A549 (cell line): ENCODE results near the gene SURF1.

Experiments
- CTCF ChIP-seq: fragments of >200 bp; sonication (Bioruptor Twin); formaldehyde crosslinking; IDR thresholded peaks from 3 replicates; pipeline ENCODE4 v1.5.1; 2016
- EP300 ChIP-seq, 2 experiments: fragments of >200 bp; sonication (Bioruptor Twin); formaldehyde crosslinking; IDR thresholded peaks; 2 replicates in 1 of 2; 3 replicates in 1 of 2; pipeline ENCODE4 v1.6.1; 2016 to 2017
- PBX3 ChIP-seq: IDR thresholded peaks from 2 replicates; pipeline ENCODE4 v1.6.1; 2012
- ZFP36 ChIP-seq: fragments of 450-650 bp; IDR thresholded peaks from 2 replicates; pipeline ENCODE4 v1.6.1; 2014; ENCODE audit warnings: borderline replicate concordance; ENCODE audit not compliant: partially characterized antibody
- TF ChIP-seq, protein P1 (sequence below): fragments of 200-600 bp; sonication (generic); IDR thresholded peaks from 2 replicates; pipeline ENCODE4 v1.6.1; 2016; ENCODE audit warnings: antibody characterized with exemption, mild to moderate bottlenecking, moderate library complexity
- TF ChIP-seq, protein P2 (sequence below): fragments of 450-650 bp; IDR thresholded peaks from 2 replicates; pipeline ENCODE4 v1.6.1; 2014; ENCODE audit warnings: antibody characterized with exemption
- TF ChIP-seq, protein P3 (sequence below): fragments of 250-450 bp; sonication (Bioruptor Pico); IDR thresholded peaks from 2 replicates; pipeline ENCODE4 v1.5.0; 2021; ENCODE audit warnings: mild to moderate bottlenecking, moderate library complexity, borderline replicate concordance

DNA sequence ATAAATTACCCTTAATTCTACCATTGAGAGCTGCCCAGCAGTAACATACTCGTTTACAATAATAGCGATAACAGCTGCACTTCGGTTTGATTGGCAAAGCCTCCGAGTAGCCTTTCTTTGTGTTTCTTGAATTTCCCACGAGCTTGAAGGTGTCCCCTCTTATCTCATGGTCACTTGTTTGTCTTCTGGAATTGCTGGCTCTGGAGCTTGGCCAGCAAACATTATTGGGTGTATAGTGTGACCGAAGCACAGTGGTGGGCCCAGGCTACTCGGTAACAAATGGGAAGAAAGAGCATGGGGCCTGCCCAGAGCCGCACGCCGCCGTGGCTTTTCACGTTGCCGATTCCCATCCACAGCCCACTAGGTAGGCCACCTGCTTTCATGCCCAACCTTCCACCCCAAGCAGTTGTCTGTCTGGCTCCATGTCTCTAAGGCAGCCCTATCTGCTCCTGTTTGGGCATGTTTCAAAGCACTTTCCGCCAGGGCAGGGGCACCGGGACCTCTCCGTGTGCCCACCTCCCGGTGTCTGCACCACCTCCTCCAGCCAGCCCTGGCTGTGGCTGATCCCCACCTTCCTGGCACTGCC, 28.5 kb upstream of the SURF1 start:
- TF ChIP-seq CTCF: no peak
- TF ChIP-seq, protein P1, sequence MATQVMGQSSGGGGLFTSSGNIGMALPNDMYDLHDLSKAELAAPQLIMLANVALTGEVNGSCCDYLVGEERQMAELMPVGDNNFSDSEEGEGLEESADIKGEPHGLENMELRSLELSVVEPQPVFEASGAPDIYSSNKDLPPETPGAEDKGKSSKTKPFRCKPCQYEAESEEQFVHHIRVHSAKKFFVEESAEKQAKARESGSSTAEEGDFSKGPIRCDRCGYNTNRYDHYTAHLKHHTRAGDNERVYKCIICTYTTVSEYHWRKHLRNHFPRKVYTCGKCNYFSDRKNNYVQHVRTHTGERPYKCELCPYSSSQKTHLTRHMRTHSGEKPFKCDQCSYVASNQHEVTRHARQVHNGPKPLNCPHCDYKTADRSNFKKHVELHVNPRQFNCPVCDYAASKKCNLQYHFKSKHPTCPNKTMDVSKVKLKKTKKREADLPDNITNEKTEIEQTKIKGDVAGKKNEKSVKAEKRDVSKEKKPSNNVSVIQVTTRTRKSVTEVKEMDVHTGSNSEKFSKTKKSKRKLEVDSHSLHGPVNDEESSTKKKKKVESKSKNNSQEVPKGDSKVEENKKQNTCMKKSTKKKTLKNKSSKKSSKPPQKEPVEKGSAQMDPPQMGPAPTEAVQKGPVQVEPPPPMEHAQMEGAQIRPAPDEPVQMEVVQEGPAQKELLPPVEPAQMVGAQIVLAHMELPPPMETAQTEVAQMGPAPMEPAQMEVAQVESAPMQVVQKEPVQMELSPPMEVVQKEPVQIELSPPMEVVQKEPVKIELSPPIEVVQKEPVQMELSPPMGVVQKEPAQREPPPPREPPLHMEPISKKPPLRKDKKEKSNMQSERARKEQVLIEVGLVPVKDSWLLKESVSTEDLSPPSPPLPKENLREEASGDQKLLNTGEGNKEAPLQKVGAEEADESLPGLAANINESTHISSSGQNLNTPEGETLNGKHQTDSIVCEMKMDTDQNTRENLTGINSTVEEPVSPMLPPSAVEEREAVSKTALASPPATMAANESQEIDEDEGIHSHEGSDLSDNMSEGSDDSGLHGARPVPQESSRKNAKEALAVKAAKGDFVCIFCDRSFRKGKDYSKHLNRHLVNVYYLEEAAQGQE: no peak
- no peak for TF ChIP-seq EP300 (IDR thresholded peaks at IDR 0.05)
- TF ChIP-seq ZFP36: no peak
- no peak for TF ChIP-seq PBX3
- TF ChIP-seq, protein P2, sequence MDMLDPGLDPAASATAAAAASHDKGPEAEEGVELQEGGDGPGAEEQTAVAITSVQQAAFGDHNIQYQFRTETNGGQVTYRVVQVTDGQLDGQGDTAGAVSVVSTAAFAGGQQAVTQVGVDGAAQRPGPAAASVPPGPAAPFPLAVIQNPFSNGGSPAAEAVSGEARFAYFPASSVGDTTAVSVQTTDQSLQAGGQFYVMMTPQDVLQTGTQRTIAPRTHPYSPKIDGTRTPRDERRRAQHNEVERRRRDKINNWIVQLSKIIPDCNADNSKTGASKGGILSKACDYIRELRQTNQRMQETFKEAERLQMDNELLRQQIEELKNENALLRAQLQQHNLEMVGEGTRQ: no peak
- TF ChIP-seq, protein P3, sequence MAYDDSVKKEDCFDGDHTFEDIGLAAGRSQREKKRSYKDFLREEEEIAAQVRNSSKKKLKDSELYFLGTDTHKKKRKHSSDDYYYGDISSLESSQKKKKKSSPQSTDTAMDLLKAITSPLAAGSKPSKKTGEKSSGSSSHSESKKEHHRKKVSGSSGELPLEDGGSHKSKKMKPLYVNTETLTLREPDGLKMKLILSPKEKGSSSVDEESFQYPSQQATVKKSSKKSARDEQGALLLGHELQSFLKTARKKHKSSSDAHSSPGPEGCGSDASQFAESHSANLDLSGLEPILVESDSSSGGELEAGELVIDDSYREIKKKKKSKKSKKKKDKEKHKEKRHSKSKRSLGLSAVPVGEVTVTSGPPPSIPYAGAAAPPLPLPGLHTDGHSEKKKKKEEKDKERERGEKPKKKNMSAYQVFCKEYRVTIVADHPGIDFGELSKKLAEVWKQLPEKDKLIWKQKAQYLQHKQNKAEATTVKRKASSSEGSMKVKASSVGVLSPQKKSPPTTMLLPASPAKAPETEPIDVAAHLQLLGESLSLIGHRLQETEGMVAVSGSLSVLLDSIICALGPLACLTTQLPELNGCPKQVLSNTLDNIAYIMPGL: no peak
